Measurements from ENCODE around the gene CA11.

The CA11 gene

DNA sequence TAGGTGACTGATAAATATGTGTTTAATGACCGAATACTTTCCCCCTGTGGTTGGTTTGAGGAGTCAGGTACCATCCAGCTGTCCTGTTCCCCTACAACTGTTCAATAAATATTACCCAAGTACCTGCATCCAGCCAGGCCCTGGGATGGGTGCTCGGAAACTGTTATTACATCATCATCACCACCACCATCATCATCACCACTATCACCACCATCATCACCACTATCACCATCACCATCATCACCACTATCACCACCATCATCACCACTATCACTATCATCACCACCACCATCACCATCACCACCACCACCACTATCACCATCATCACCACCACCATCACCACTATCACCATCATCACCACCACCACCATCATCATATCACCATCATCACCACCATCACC lies 22.8 kb upstream of the CA11 start:
- DNase-seq (ENCODE audit: low read depth) = no peak
- TF ChIP-seq CTCF (IDR thresholded peaks at IDR 0.05; ENCODE audit: low read depth, low read length, missing control alignments) = no peak
- no peak overlapping the region for H3K4me3 ChIP-seq (ENCODE audit: low read depth, low read length)

GRCh38 chr19:48668332-48668731 lies 22.3 kb upstream of the CA11 start:
- no peak for DNase-seq (ENCODE audit: low read depth)
- no peak overlapping the region for H3K4me3 ChIP-seq (ENCODE audit: low read depth, low read length)
- TF ChIP-seq CTCF (IDR thresholded peaks at IDR 0.05; ENCODE audit: low read depth, low read length, missing control alignments) = no peak

DNA sequence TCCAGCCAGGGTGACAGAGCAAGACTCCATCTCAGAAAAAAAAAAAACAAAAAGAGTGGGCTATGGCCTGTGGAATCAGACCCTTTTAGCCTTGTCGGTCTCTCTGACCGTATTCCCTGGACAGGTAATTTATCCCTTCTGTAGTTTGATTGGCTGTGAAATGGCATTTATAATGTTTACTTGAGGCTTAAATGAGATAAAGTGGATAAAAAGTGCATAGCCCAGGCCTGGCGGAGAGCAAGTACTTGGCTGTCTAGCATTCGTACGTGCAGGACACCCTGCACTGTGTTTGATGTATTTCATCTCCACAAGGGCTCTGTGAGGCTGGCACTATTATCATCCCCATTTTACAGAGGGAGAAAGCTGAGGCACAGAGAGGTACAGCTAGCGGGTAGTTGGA lies 19.8 kb upstream of the CA11 start:
- DNase-seq (ENCODE audit: low read depth) = no peak
- H3K4me3 ChIP-seq (ENCODE audit: low read depth, low read length) = no peak overlapping the region
- TF ChIP-seq CTCF (IDR thresholded peaks at IDR 0.05; ENCODE audit: low read depth, low read length, missing control alignments) = no peak

GRCh38 chr19:48664476-48664875 lies 18.5 kb upstream of the CA11 start:
- no peak for DNase-seq (ENCODE audit: low read depth)
- no peak overlapping the region for H3K4me3 ChIP-seq (ENCODE audit: low read depth, low read length)
- no peak for TF ChIP-seq CTCF (IDR thresholded peaks at IDR 0.05; ENCODE audit: low read depth, low read length, missing control alignments)

DNA sequence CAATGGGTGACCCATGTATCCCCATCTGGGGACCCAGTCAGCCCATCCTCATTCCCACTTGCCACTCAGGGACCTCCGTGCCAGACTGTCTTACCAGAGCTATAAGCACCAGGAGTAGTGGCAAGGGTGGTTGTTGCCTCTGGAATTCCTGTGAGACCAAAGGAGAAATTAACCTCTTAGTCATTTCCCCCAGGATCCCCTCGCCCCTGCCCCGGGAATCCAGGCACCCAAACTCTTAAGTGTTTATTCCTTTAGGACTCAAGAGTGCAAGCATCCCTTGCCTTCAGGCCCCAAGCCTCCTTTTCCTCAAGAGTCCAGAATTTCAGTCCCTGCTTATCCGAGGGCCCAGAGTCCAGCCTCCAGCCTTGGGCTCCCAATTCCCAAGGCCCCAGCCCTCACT lies 17.7 kb upstream of the CA11 start:
- TF ChIP-seq CTCF (IDR thresholded peaks at IDR 0.05; ENCODE audit: low read depth, low read length, missing control alignments) = no peak
- no peak for DNase-seq (ENCODE audit: low read depth)
- no peak overlapping the region for H3K4me3 ChIP-seq (ENCODE audit: low read depth, low read length)

DNA sequence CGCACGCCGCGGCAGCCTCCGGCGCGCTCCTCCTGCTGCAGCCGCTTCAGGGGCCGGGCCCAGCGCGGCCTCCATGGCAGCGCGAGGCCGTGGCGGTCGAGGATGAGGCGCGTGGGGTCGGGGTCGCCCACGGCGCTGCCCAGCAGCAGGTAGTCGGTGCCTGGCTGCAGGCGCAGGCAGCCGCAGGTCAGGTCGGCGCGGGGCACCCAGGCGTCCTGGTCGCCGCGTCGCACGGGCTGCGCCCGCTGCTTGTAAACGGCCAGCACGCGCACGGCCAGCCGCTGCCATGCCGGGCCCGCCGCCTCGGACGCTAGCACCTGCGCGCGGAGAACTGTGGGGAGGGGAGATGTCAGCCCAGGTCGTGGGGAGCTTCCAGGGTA lies 15.7 kb upstream of the CA11 start:
- no peak overlapping the region for H3K4me3 ChIP-seq (ENCODE audit: low read depth, low read length)
- no peak for TF ChIP-seq CTCF (IDR thresholded peaks at IDR 0.05; ENCODE audit: low read depth, low read length, missing control alignments)
- no peak for DNase-seq (ENCODE audit: low read depth)

GRCh38 chr19:48660852-48661710 lies 15.1 kb upstream of the CA11 start:
- TF ChIP-seq CTCF (IDR thresholded peaks at IDR 0.05; ENCODE audit: low read depth, low read length, missing control alignments) = no peak
- H3K4me3 ChIP-seq (ENCODE audit: low read depth, low read length) = no peak overlapping the region
- DNase-seq (ENCODE audit: low read depth) = peak; percentile 91

Data from GM12864 (cell line).